Natural killer cell treated with Interleukin-12 subunit alpha and Interleukin-12 subunit beta and Interleukin-15 and Interleukin-18, amount 100 ng/mL, for 72 hours (primary cell): Measurements from ENCODE around the gene MSI2. TPM values are rescaled to one million over a fixed set of nuclear protein-coding genes. Genes with fewer than 3 reads are reported as not detected.
"Not testable (repeated sequence)": the region's sequence is repeated elsewhere in the genome, so short reads cannot be mapped to it uniquely, and the experiment has no call there.

ENCODE experiments used
- ATAC-seq, 2 donors: fragments of 150-1000 bp; cut with Tn5 transposase in 1 of 2; sonication (Bioruptor Pico), chemical (Tn5 transposase) in 1 of 2; 2 replicates each; pipeline ENCODE4 v1.10.0; 2021
- DNase-seq: peaks from one replicate; pipeline ENCODE4 v3.0.0; 2022; ENCODE audit warnings: low spot score
- H3K27ac Mint-ChIP-seq, 2 donors: 1 replicate in 1 of 2; 2 replicates in 1 of 2; pipeline ENCODE4 v1.8.0; 2022; ENCODE audit warnings: mixed read lengths in 2 of 2, mild to moderate bottlenecking in 1 of 2, moderate library complexity in 1 of 2
- H3K27me3 Mint-ChIP-seq, 2 donors: 1 replicate in 1 of 2; 2 replicates in 1 of 2; pipeline ENCODE4 v1.8.0; 2022; ENCODE audit warnings: mixed read lengths in 2 of 2
- H3K36me3 Mint-ChIP-seq: one replicate; pipeline ENCODE4 v1.8.0; 2022; ENCODE audit warnings: mixed read lengths
- H3K4me1 Mint-ChIP-seq, 2 donors: 1 replicate in 1 of 2; 2 replicates in 1 of 2; pipeline ENCODE4 v1.8.0; 2022; ENCODE audit warnings: low read depth in 2 of 2, mixed read lengths in 2 of 2, mild to moderate bottlenecking in 1 of 2
- H3K4me3 Mint-ChIP-seq: one replicate; pipeline ENCODE4 v1.8.0; 2022; ENCODE audit warnings: mixed read lengths
- H3K9me3 Mint-ChIP-seq: 2 replicates; pipeline ENCODE4 v1.8.0; 2022; ENCODE audit warnings: mixed read lengths
- total RNA-seq, 2 donors: library from RNA; stranded (reverse); gene quantifications; one replicate each; pipeline ENCODE4 v1.2.3, GENCODE V29; 2022

MSI2 gene
- total RNA-seq, 2 donors from 2014 or later = 51.3 to 126 TPM

- peak overlapping the region in 1 of 2 donors; percentile 67 for H3K27ac Mint-ChIP-seq
- H3K4me1 Mint-ChIP-seq = peaks cover 25 to 29% of the 10 kb centered on the region in 2 donors
- ATAC-seq (no peak), DNase-seq (no peak)
- no peak overlapping the region for H3K4me3 Mint-ChIP-seq
- peaks cover 4% of the 10 kb centered on the region for H3K36me3 Mint-ChIP-seq
- H3K27me3 Mint-ChIP-seq = no peaks in the 10 kb centered on the region
- no peaks in the 10 kb centered on the region for H3K9me3 Mint-ChIP-seq
Measured at GRCh38 chr17:57620576-57620975, 364.3 kb downstream of the MSI2 start.

DNA sequence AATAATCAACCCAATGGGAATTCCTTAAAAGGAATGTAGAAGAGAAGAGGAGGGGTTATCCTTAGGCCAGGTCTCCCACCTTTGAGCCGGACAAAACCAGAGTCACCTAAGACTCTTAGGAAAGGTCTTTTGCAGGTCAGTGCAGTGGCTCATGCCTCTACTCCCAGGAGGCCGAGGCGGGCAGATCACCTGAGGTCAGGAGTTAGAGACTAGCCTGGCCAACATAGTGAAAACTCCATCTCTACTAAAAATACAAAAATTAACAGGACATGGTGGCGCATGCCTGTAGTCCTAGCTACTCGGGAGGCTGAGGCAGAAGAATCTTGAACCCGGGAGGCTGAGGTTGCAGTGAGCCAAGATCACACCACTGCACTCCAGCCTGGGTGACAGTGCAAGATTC lies 365.5 kb downstream of the MSI2 start:
- not testable (repeated sequence) for H3K4me3 Mint-ChIP-seq, H3K27me3 Mint-ChIP-seq, DNase-seq, H3K9me3 Mint-ChIP-seq, H3K36me3 Mint-ChIP-seq, ATAC-seq
- peak overlapping the region in 1 of 2 donors; percentile 35 for H3K27ac Mint-ChIP-seq
- peaks cover 25 to 29% of the 10 kb centered on the region in 2 donors for H3K4me1 Mint-ChIP-seq

GRCh38 chr17:57622306-57622682 lies 366.0 kb downstream of the MSI2 start:
- Mint-ChIP-seq H3K36me3 (no peaks in the 10 kb centered on the region), H3K4me3 (no peak overlapping the region), H3K27me3 (no peaks in the 10 kb centered on the region), H3K27ac (peak overlapping the region in 1 of 2 donors; percentile 70), H3K9me3 (no peaks in the 10 kb centered on the region), H3K4me1 (peaks cover 25 to 29% of the 10 kb centered on the region in 2 donors)
- DNase-seq = no peak
- no peak for ATAC-seq

DNA sequence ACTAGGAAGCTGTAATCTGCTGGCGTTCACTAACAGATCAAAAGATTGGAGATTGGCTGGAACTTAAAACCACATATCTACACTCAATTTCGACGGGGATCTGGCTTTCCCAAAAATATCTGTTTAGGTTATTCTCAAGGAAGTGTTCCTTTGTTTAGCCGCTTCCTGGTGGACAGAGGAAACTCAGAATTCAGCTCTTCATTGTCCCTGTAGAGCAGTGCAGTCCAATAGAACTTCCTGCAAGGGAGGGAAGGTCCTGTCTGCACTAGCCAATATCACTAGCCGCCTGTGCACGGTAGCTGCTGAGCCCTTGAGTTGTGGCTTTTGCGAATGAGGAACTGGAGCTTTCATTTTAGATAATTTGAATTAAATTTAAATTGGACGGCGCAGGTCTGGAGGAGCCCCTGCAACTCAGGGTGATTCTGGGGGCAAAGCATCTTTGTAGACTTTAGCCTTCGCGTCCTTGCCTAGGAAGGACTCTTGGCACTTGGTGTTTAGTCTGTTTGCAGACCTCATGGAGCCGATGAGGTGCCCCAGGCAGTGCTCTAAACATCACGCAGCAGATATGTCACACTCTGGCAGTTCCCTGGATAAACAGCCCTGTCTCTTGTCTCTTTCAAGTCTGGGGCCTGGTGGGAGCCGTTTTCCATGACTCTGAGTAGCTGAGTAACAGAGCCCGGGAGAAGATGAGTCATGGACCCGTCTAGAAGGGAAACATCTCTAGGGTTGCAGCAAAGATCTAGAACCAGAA lies 366.5 kb downstream of the MSI2 start:
- DNase-seq (no peak), ATAC-seq (peak in 1 of 2 donors; percentile 22)
- H3K9me3 Mint-ChIP-seq = no peaks in the 10 kb centered on the region
- no peaks in the 10 kb centered on the region for H3K27me3 Mint-ChIP-seq
- peak overlapping the region; percentile 58 for H3K4me3 Mint-ChIP-seq
- peak overlapping the region; percentile 69 to 70 for H3K27ac Mint-ChIP-seq
- H3K36me3 Mint-ChIP-seq = no peaks in the 10 kb centered on the region
- H3K4me1 Mint-ChIP-seq = peaks cover 25 to 32% of the 10 kb centered on the region in 2 donors

DNA sequence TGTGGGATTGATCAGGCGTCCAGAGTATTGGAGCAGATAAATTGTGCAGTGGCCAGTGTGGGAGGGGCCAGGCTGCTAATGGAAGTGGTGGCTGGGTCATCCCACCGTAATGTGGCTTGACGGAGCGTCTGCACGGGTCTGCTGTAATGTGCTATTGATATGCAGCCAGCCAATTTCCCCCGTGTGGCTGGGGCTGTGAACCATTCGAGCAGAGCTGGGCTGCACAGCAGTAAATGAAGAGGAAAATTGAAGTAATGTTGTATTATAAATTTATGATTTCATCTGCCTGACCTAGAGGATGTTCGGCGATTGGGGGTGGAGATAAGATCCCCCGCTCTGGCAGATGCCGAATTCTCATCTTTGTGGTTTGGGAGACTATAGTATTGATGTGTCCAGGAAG lies 367.3 kb downstream of the MSI2 start:
- ATAC-seq = no peak

GRCh38 chr17:57624386-57624785 lies 368.1 kb downstream of the MSI2 start:
- DNase-seq (no peak), ATAC-seq (no peak)
- peaks cover 19 to 28% of the 10 kb centered on the region in 2 donors for H3K4me1 Mint-ChIP-seq
- H3K27me3 Mint-ChIP-seq = no peaks in the 10 kb centered on the region
- no peak overlapping the region for H3K4me3 Mint-ChIP-seq
- peak overlapping the region; percentile 63 to 70 for H3K27ac Mint-ChIP-seq
- no peaks in the 10 kb centered on the region for H3K9me3 Mint-ChIP-seq
- H3K36me3 Mint-ChIP-seq = no peaks in the 10 kb centered on the region

More for the DNA sequence above, 367.3 kb downstream of the MSI2 start:
- Mint-ChIP-seq H3K27ac (peak overlapping the region; percentile 69 to 70), H3K4me3 (peak overlapping the region; percentile 58), H3K4me1 (peaks cover 25 to 33% of the 10 kb centered on the region in 2 donors), H3K27me3 (no peaks in the 10 kb centered on the region), H3K9me3 (no peaks in the 10 kb centered on the region), H3K36me3 (no peaks in the 10 kb centered on the region)
- no peak for DNase-seq

GRCh38 chr17:57625511-57625910 lies 369.2 kb downstream of the MSI2 start:
- DNase-seq (no peak), ATAC-seq (no peak)
- H3K9me3 Mint-ChIP-seq = no peaks in the 10 kb centered on the region
- peak overlapping the region; percentile 63 to 70 for H3K27ac Mint-ChIP-seq
- peaks cover 19 to 28% of the 10 kb centered on the region in 2 donors for H3K4me1 Mint-ChIP-seq
- H3K27me3 Mint-ChIP-seq = no peaks in the 10 kb centered on the region
- H3K36me3 Mint-ChIP-seq = no peaks in the 10 kb centered on the region
- H3K4me3 Mint-ChIP-seq = no peak overlapping the region

- ATAC-seq = peak in 1 of 2 donors; percentile 66
- H3K4me1 Mint-ChIP-seq = peaks cover 19 to 28% of the 10 kb centered on the region in 2 donors
- DNase-seq = no peak
- H3K27me3 Mint-ChIP-seq = no peaks in the 10 kb centered on the region
- no peak overlapping the region for H3K4me3 Mint-ChIP-seq
- peak overlapping the region in 1 of 2 donors; percentile 70 for H3K27ac Mint-ChIP-seq
- H3K9me3 Mint-ChIP-seq = no peaks in the 10 kb centered on the region
- no peaks in the 10 kb centered on the region for H3K36me3 Mint-ChIP-seq
Measured at GRCh38 chr17:57625957-57626356, 369.6 kb downstream of the MSI2 start.

DNA sequence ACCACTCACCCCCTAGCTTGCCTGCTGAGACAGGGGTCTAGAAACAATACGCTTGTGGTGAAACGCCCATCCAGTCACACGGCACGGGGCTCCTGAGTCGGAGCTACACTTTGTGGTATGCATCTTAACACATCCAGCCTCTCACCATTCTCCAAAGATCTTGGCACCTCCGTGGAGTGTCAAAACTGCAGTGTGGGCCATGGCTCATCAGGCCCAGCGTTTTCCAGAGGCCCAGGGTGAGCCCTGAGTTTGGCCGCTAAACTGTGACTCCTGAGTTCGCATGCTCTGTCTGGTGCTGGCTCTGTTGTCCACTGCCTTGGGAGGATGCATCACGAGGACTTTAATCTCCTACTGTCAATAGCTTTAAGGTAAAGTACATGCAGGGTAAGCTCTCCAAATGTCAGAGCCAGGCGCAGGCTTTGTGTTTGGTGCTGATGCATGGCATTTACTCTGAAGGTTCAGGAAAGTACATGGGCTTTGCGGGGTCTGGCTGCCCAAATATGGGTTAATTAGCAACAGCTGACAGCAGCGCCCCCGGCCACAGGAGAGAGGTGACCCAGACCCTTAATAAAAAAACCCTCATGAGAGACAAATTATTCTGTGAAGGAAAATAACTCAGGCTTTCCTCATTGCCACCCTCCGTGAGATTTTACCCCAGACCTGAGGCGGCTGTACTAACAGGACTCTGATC lies 370.3 kb downstream of the MSI2 start:
- no peaks in the 10 kb centered on the region for H3K36me3 Mint-ChIP-seq
- peak overlapping the region in 1 of 2 donors; percentile 70 for H3K27ac Mint-ChIP-seq

DNA sequence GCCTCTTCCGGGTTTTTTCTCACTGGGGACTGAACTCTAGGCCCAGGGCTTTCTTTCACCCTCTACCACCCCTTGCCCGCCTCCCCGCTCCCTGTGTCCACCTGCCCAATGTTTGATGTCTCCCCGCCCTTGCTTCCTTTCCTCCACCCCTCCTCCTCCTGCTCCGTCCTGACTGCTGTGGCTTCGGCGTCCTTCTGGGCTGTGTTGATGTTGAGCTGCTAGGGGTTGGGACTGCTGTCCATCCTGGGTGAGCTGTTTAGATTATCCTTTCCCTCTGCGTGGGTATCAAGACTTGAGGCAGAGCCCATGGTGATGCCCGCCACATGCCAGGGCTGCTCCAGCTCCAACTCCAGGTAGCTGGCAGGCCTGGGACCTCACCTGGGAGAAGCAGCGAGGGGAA lies 371.3 kb downstream of the MSI2 start:
- ATAC-seq (no peak), DNase-seq (no peak)
- peak overlapping the region; percentile 45 to 70 for H3K27ac Mint-ChIP-seq
- H3K27me3 Mint-ChIP-seq = no peaks in the 10 kb centered on the region
- H3K9me3 Mint-ChIP-seq = no peaks in the 10 kb centered on the region
- peaks cover 19 to 28% of the 10 kb centered on the region in 2 donors for H3K4me1 Mint-ChIP-seq
- H3K4me3 Mint-ChIP-seq = no peak overlapping the region
- H3K36me3 Mint-ChIP-seq = no peaks in the 10 kb centered on the region

More for the DNA sequence above, 370.3 kb downstream of the MSI2 start:
- Mint-ChIP-seq H3K4me3 (no peak overlapping the region), H3K9me3 (no peaks in the 10 kb centered on the region), H3K4me1 (peaks cover 19 to 28% of the 10 kb centered on the region in 2 donors), H3K27me3 (no peaks in the 10 kb centered on the region)
- no peak for ATAC-seq
- no peak for DNase-seq

GRCh38 chr17:57628421-57628820 lies 372.1 kb downstream of the MSI2 start:
- peak overlapping the region; percentile 45 to 70 for H3K27ac Mint-ChIP-seq
- ATAC-seq (no peak), DNase-seq (no peak)
- H3K9me3 Mint-ChIP-seq = no peaks in the 10 kb centered on the region
- H3K36me3 Mint-ChIP-seq = peaks cover under 1% of the 10 kb centered on the region
- H3K27me3 Mint-ChIP-seq = no peaks in the 10 kb centered on the region
- no peak overlapping the region for H3K4me3 Mint-ChIP-seq
- peaks cover 13 to 24% of the 10 kb centered on the region in 2 donors for H3K4me1 Mint-ChIP-seq

DNA sequence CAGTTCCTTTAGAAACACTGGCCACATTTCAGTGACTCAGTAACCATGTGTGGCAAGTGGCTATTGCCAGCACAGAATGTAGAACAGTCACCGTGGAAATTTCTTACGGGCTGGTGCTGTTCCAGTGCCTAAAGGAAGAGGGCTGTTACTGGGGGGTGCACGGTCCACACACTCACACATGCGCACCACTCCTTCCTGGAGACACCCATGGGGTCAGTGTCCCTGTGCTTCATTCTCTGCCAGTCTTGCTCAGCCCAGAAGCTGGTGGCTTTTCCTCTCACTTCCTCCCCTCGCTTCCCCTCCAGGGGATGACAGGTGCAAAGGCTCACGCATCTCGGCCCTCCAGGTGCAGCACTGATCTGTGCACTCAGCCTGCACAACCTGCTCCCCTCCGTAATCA lies 373.1 kb downstream of the MSI2 start:
- H3K27me3 Mint-ChIP-seq = no peaks in the 10 kb centered on the region
- ATAC-seq (peak in 1 of 2 donors; percentile 45), DNase-seq (no peak)
- peaks cover 3 to 18% of the 10 kb centered on the region in 2 donors for H3K4me1 Mint-ChIP-seq
- H3K4me3 Mint-ChIP-seq = no peak overlapping the region
- peaks cover 4% of the 10 kb centered on the region for H3K36me3 Mint-ChIP-seq
- peak overlapping the region in 1 of 2 donors; percentile 11 for H3K27ac Mint-ChIP-seq
- no peaks in the 10 kb centered on the region for H3K9me3 Mint-ChIP-seq

GRCh38 chr17:57629886-57630285 lies 373.6 kb downstream of the MSI2 start:
- Mint-ChIP-seq H3K36me3 (peaks cover 4% of the 10 kb centered on the region), H3K27ac (peak overlapping the region in 1 of 2 donors; percentile 11), H3K27me3 (no peaks in the 10 kb centered on the region), H3K4me1 (peaks cover 0 to 14% of the 10 kb centered on the region in 2 donors), H3K9me3 (no peaks in the 10 kb centered on the region), H3K4me3 (no peak overlapping the region)
- ATAC-seq (peak in 1 of 2 donors; percentile 3), DNase-seq (no peak)

DNA sequence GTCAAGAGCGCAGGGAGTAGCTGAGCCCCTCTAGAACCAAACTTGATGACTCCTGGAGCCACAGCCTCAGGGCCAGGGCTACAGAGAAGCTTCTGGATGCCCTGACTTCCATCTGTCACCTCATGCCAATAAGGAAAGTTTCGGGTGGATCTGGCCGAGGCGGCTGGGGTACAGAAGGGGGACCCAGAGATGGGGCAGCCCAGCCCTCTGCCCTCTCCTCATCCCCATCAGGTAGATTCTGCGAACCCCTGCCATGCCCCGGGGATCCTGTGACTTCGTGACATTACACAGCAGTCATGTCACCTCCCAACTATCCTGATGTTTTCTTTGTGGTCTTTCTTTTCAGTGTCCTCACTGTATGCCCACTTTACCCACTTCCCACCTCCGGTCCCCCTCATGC lies 374.4 kb downstream of the MSI2 start:
- ATAC-seq (no peak), DNase-seq (no peak)
- H3K27me3 Mint-ChIP-seq = no peaks in the 10 kb centered on the region
- no peaks in the 10 kb centered on the region for H3K9me3 Mint-ChIP-seq
- H3K27ac Mint-ChIP-seq = peak overlapping the region in 1 of 2 donors; percentile 78
- no peak overlapping the region for H3K4me3 Mint-ChIP-seq
- H3K36me3 Mint-ChIP-seq = peaks cover 4% of the 10 kb centered on the region
- H3K4me1 Mint-ChIP-seq = peaks cover 0 to 7% of the 10 kb centered on the region in 2 donors
